DMS53 (cell line): ENCODE measurements around the gene KCNQ1.

Source experiments
- DNase-seq: peaks from one replicate; lab custom pipeline; 2025; lab: John Stamatoyannopoulos, UW

The KCNQ1 gene

DNA sequence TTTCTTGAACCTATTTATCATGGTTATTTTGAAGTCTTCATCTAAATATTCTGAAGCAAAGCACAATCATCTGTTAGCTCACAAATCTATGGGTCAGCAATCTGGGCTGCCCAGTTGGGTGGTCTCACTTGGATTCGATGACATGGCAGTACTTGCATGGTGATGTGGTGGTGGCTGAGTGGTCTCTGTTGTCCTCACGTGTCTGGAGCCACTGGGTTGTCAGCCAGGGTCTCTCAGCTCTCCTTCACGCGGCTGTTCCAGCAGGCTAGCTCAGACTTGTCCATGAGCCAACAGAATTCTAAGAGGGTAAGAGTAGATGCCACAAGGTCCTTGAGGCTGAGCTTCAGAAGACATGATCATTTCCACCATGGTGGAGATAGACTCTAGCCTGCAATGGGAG, 321.4 kb downstream of the KCNQ1 start:
- DNase-seq = no peak

DNA sequence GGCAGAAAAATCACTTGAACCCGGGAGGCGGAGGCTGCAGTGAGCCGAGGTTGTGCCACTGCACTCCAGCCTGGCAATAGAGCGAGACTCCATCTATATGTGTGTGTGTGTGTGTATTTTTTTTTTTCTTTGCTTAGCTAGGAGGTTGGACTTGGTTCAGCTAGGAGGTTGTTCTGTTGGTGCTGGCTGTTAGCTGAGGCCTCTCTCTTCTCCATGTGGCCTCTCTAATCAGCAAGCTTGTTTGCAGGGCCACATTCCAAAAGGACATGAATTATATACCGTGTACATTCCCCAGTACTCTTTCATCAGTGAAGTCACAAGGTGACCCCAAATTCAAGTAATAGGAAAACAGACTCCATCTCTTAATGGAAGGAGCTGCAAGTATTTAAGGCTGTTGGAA, 322.3 kb downstream of the KCNQ1 start:
- DNase-seq = no peak

DNA sequence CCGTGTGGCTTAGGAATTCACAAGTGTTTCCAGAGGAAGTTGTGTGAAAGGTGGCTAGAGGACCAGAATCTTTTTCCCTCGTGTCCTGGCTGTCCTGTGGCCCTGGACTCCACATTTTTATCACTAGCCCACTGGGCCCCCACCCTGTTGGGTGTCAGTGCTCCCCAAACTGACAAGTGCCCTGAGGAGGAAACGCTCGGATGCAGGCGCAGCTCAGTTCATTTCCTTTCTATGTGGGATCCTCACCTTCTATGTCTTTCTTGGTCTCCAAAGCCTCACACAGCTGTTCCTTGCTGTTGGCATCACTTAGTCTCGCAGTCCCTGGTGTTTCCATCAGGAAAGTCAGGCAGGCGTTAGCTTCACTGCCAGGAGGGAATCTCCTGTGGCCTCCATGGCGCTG, 323.0 kb downstream of the KCNQ1 start:
- no peak for DNase-seq

DNA sequence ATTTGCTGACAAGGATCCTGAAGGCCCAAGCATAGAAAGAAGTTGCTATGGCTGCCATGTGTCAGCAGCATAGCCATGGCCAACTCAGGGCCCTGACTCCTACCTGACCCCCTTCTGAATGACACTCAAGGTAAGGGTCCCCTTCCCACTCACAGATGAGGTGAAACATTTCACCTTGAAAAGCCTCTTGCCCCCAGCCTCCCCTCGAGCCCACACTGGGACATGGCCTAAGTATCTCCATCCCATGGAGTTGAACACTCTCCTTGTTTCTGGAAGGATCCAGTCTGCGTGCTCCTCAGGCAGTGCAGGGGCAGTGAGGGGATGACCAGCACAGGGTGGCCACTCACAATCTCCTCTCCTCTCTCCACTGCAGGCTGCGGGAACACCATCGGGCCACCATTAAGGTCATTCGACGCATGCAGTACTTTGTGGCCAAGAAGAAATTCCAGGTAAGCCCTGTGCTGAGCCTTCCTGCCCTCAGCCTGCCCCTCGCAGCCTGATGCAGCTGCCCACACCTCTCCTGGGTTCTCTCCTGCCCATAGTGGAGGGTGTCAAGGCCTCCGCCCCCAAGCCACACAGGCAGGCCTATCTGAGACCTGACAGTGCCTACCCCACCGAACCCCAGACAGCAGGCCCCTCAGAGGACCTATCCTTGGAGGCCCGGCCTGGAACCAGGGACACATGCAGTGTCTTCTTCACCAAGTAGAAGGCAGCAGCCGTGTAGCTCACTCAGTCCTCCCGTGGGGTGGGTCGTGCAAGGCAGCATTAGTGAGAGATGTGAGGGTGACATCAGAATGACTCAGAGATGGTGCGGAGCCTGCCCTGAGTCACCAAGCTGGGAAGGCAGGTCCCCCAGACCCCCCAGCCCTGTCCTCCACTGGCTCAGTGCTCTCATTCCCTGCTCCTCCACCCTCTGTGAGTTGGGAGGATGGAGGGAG, 323.9 kb downstream of the KCNQ1 start:
- DNase-seq = no peak

DNA sequence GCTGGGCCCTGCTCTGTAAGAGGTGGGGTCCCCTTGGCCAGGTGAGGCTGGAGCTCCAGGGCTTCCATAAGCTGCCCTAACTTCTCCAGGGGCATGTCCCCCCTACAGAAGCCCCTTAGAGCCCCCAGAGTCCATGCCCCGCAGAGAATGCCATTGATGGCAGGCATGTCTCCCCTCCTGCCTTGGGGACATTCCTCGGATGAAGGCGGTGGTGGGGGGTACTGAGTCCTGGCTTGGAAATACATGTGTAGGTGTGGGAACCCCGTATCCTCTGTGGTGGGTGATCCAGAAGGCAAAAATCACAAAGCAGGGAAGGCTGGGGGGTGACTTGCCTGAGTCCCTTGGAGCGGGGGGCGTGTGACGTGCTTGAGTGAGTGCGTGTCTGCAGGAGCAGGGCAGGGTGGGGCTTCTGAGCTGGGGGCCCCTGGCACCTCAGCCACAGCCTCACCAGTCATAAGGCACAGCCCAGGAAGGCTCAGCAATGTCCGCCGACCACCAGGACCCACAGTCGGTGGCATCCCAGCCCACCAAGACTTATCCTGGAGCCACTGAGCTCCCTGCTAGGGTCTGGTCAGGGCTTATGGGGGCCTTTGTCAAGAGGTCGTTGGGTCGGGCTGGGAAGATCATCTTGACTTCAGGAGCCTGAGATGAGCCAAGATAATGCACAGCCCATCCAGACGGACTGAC, 324.7 kb downstream of the KCNQ1 start:
- DNase-seq = no peak

DNA sequence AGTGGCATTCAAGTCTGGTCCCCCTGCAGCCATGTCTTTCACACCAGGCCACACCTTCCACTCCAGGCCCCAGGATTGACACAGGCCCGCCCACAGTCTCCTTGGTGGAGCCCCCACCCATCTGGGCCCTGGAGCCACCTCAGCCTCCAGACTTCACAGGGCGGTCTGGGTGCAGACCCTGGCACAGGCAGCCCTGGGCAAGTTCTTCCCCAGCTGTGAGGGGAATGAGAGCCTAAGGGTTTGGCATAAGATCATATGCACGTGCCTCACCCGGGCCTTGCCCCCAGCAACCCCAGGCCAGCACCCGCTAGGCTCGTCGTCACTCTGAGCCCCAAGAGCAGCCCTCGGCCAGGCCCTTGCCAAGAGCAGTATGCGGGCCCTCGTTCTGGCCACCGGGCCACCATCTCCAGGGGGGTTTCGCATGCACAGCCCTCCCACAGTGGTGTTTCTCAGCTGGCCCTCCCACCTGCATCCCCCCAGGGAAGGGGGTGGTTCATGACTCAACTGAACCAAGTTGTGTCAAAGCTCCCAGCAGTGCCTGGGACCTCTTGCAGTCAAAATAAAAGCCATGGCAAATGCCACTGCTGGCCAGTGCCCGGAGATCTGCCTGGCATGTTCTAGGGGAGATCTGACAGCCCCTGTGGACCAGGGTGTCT, 325.4 kb downstream of the KCNQ1 start:
- no peak for DNase-seq

DNA sequence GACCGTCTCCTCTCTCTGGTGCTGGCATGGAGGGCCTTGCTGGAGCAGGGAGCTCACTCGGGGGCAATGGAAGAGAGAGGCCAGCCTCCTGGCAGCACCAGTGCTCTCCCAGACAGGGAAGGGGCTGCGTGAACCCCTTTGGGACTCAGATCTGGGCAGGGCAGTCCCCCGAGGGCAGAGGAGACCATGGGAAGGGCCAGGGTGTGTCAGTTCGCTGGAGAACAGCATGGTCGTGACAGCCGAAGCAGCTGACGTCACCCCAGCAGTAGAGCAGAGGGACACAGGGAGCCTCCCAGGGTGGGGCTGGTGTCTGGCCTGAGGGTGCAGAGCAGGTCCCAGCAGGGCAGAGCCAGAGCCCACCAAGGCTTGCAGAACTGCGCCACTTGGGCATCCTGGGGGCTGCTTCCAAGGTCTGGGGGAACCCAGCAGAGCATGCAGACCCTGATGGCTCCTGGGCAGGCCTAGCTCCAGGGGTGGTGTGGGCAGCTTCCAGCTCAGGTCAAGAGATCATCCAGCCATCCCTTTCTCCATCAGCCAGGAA, 326.0 kb downstream of the KCNQ1 start:
- DNase-seq = no peak

DNA sequence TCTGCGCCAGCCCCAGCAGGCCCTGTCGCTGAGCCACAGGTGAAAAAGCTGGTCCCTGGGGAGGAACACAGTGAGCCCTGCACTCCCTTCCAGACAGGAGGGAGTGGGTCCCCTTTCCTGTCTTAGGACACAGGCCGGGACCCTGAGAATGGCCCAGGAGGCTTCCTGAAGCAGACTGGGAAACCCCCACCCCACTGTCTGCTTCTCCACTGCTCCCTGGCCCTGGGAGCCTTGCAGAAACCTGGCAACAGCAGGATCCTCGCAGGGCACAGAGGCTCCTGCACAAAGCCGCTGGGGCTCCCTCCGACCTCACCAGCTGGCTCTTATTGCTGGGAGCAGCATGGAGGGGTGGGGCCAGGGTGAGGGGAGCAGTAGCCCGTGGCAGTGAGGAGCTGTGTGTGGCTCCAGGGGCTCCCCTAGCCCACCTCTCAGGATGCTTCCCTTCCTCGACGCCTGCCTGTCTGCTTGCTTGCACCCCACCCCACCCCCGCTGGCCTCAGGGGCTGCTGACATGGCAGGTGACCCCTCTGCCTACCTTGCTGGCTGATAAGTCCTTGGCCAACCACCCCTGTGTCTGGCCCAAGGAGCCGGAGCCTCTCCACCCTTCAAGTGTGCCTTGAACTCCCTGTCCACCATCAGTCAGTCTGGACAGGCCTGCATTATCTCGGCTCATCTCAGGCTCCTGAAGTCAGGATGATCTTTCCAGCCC, 327.1 kb downstream of the KCNQ1 start:
- no peak for DNase-seq

DNA sequence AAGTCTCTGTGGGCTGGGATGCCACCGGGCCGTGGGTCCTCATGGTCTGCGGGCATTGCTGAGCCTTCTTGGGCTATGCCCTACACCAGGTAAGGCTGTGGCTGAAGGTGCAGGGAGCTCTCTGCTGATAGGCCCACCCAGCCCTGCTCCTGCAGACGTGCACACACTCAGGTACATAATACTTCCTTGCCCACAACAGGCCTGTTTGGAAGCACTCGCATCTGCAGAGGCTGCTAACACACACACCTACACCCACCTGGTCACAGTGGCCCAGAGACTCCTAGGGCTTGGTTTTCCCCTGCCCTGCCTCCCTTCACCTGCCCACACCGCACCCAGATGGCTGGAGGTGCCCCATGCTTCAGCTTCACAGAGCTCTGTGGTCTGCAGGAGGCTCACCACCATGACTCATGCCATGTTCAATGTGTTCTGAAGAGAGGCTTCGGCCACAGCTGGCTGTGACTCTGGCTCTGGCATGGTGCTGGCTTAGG, 327.8 kb downstream of the KCNQ1 start:
- peak; percentile 39 for DNase-seq

DNA sequence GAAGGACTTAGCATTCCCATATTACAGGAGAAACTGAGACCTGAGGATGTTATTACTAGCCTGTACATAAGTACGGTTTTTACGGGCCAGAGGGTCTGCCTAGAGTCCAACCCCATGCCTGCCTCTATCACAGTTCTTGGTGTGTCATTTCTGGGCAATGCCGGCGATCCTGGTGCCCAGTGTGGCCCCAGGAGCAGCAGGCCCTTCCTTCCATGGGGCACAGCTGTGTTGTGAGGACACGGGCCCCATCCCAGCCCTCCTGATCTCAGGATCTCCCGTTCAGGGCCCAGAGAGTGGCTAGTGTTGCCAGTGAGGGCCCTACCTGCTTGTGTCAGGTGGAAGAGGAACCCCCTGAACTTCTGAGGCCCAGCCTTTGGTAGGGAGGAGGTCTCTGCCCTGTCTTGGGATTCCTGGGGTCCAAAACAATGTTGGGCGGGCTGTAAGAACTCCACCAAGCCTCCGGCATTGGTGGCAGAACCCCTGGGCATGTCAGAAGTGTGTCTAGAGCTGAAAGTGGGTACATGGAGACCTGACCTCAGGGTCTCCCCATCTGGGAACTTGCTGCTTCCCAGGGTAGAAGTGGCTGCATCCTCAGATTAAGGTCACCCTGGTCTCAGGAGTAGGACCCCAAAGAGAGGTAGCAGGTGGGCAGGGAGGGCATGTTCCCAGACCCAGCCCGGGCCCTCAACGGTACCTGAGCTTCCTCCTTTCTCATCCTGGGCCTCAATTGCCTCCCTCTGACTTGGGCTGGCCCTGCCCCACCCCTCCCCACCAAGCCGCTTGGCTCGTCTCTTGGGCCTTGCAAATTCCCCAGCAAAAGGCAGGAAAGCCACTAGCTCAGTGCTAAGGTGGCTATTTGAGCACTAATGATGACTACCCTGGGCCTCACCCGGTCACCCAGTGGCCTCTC, 329.6 kb downstream of the KCNQ1 start:
- no peak for DNase-seq

DNA sequence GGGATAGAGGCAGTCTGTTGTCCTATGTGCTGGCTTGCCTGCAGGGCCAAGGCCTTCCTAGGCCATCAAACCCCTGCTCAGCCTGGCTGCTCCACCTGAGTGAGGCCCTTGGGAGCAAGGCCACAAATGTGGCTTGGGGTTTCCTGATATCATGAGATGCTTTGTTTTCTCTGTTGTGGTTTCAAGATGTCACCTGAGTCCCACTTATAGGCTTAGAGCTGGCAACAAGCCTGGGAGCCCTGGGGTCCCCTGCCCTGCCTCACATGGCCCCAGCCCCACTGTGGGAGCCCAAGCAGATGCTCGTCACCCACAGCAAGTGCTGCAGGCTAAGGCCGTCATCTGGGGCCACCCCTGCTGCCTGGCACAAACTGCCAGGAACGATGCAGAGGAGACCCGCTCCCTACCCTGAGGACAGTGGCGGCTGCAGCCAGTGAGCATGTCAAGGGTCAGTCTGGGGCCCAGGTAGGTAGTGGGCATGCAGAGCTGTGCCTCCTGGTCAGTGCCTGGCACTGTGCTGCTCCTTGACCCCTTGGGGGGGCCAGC, 330.3 kb downstream of the KCNQ1 start:
- no peak for DNase-seq

DNA sequence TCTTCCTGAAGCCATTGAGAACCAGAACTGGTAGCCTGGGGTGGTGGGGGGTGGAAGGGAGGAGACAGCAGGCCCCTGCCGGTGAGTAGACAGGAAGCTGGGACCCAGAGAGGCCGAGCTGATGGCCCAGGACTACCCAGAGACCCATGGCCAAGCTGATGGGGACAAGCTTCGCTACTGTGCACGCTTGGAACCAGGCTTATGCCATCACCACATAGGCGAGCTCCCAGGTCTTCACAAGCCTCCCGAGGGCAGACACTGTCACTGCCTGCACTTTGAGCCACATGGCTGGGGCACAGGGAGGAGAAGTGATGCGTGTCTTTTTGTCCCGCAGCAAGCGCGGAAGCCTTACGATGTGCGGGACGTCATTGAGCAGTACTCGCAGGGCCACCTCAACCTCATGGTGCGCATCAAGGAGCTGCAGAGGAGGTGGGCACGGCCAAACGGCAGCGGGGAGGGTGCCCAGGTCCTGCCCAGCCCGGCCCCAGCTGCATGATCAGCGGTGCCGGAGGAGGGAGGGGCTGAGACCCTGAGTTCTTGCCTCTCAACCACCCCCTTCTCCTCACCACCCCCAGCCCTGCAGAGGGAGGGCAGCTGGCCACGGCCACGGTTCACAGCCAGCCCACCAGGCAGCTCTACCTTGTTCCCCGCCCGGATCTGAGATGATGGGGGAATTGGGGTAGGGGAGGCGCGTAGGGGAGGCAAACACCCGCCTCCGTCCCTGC, 331.0 kb downstream of the KCNQ1 start:
- no peak for DNase-seq

DNA sequence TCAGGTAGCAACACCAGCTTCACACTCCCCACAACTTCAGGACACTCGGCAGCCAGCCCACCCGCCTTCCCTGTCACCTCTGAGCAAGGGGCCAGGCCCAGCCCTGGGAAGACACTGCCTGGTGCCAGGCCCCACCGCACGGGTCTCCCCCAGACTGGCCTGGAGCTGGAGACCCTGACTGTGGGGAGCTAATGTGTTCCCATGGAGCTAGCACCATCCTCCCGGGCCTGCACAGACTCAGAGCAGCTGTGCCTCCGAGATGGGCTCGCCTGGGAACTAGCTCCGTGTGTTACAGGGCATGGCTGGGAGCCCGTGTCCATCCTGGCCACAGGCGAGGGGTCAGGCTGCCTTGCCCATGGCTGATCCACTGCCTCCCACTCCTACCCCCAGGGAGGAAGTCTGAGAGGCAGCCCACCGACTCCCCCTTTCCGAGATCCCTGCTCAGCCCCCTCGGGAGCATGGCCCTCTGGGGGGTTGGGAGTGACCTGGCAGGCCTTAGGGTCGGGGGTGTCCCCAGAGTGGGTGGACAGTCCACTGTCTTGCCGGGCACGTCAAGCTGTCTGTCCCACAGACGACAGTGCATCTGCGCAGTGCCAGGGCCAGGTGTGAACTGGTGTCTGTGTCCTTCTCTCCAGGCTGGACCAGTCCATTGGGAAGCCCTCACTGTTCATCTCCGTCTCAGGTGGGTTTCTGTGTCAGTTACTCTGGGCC, 331.7 kb downstream of the KCNQ1 start:
- DNase-seq = no peak

DNA sequence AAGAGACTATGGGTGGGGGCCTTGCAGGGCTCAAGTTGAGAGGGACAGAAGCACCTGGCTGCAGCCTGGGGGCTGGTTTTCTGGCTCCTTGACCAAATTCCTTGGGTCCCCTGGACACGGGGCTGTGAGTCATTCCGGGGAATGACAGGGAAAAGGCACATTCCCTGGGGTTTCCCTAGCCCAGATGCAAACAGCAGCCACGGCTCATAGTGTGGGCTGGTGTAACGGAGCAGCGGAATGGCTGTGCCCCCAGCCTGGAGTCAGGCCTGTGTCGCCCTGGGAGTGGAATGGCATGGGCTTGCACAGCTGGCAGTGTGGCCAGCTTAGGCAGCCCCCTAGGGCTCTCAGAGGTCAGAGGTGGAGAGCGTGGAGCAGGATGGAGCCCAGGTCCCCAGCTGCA, 332.6 kb downstream of the KCNQ1 start:
- DNase-seq = no peak

DNA sequence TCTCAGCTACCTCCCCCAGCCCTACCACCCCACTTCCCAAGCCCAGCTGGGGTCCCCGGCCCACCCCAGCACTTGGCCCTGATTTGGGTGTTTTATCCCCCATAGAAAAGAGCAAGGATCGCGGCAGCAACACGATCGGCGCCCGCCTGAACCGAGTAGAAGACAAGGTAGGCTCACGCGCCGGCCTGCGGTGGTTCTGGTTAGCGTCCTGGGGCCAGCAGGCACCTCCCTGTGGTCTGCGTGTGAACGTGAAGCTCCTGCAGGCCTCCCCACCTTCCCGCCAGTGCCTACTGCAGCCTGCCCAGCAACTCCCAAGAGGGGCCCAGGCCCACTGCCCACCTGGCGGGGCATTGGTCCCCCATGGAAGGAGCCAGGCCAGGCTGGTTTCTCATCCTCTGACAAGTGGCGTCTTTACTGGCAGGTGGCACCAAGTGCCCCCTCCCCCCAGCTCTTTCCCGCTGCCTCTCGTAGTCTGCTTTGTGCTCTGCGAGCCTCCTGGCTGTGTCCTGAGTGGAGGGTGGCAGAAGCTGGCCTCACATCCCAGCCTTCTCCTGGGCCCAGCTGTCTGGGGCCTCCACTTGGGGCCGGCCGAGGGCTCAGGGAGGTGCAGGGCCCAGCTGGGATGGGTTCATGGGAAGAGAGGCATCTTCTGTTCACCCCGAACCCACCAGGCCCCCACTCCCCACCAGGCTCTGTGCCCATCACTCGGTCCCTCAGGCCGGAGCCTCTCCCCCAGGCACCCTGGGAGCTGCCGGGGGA, 333.2 kb downstream of the KCNQ1 start:
- peak; percentile 29 for DNase-seq

DNA sequence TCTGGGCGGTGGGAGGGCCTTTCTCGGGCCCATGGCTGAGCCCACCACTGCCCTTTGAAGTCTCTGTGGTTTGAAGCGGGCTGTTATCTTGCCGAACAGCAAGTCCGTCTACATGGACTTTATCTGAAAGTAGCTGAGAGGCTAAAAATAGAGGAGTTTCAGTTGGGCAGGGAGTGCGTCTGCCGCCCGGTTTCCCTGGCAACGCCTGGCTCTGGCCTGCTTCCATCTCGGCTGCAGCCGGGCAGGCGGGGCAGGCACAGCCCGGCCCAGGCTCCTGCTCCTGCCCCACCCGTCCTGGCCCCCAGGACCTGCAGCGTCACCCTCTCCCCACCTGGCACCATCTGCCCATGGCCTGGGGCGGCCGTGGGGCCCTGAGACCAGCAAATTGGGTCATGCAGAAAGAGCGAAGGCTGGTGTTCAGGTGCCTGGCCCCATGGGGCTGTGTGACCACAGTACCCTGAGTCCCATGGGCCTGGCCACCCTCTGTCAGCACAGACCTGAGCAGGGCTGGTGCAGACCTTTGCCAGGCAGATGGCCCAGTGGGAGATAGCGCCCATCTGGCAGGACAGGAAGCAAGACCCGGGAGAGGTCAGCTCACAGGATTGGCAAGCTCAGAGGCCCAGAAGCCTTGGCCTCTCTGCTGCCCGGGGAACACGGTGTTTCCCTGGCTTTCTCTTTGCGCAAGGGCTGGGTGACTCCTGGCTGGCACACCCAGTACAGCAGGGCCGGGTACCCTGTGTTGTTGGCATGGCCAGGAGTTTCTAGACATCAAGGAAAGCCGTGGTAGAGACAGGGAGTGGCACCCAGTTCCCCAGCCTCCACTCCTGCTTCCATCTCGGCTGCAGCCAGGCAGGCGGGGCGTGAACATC, 334.1 kb downstream of the KCNQ1 start:
- DNase-seq = peak; percentile 79

DNA sequence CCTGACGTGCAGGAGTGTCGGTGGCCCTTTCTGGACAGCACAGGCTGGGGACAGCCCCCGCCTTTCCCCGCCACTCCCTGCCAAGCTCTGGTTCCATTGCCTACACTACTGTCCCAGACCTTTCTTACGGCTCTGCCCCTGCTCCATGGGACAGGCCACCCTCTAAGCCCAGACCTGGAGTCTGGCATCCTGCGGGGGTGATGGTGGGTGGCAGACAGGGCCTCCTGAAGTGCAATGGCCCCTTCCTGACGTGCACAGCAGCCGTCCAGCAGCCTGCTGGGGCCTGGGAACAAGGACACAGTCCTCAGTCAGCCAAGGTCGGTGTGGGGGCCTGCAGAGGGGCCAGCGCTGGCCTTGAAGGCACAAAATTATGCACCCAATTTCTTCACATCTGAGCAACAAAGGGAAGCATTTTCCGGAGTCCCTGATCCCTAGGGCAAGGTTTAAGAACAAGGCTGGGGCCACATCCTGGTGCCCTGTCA, 334.7 kb downstream of the KCNQ1 start:
- DNase-seq = no peak
